Subcutaneous abdominal adipose tissue (tissue), 5 donors: ENCODE results near the gene TMEM259.
A peak's percentile ranks its signal among the peaks of the same experiment; 100 is the strongest.

Experiments
- H3K27ac ChIP-seq: one replicate; pipeline ENCODE4 v1.7.0; 2013; ENCODE audit warnings: low read depth, mild to moderate bottlenecking, inconsistent platforms, low read length, moderate library complexity
- H3K27me3 ChIP-seq, 5 donors: one replicate each; pipeline ENCODE4 v1.7.0; 2013; ENCODE audit warnings: low read length in 5 of 5, inconsistent platforms in 1 of 5; ENCODE audit not compliant: control insufficient read depth in 5 of 5, insufficient read depth in 4 of 5
- H3K36me3 ChIP-seq, 5 donors: one replicate each; pipeline ENCODE4 v1.7.0; 2013; ENCODE audit warnings: low read length in 5 of 5; ENCODE audit not compliant: control insufficient read depth in 5 of 5, insufficient read depth in 5 of 5
- H3K4me1 ChIP-seq, 5 donors: one replicate each; pipeline ENCODE4 v1.7.0; 2013; ENCODE audit warnings: low read length in 5 of 5, mild to moderate bottlenecking in 3 of 5, moderate library complexity in 1 of 5; ENCODE audit not compliant: control insufficient read depth in 5 of 5, insufficient read depth in 5 of 5
- H3K4me3 ChIP-seq, 5 donors: one replicate each; pipeline ENCODE4 v1.7.0; 2013; ENCODE audit warnings: low read length in 5 of 5, low read depth in 1 of 5
- H3K9ac ChIP-seq, 5 donors: one replicate each; pipeline ENCODE4 v1.7.0; 2013; ENCODE audit warnings: low read length in 5 of 5, mild to moderate bottlenecking in 4 of 5, moderate library complexity in 3 of 5
- H3K9me3 ChIP-seq, 5 donors: one replicate each; pipeline ENCODE4 v1.7.0; 2013; ENCODE audit warnings: low read length in 5 of 5; ENCODE audit not compliant: control insufficient read depth in 5 of 5
- donor health status: healthy.
- donor health status: healthy.
- donor health status: healthy.
- donor health status: healthy.
- donor health status: healthy.

The TMEM259 gene

DNA sequence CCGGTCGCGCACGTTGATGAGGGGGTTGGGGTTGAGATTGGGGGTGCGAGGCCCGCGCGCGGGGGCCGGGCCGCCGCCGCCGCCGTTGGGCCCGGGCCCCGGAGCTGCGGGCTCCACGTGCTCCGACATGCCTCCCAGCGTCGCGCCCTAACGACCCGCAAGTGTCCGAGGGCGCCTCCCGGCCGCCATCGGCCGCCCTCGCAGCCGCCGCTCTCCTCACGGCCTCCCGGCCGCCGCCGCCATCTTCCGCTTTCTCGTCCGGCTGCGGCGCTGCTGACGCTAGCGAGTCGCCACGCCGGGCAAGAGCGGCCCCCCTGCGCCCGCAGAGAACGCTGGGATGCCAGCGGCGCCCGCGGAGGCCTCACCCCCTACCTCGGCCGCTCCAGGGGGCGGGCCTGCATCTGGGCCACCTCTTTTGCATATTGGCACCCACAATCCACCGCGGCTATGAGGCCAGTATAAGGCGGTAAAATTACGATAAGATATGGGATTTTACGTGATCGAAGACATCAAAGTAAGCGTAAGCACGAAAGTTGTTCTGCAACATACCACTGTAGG is at the start of gene TMEM259:
TMEM259 (minus strand) TSS at position 256 of the 558 bp plus-strand sequence; CDS start at position 129, 127 bp downstream.
- Histone ChIP-seq H3K27ac (peak within 1 kb of the TSS; percentile 90), H3K36me3 (no peaks in the 10 kb centered on the region), H3K27me3 (no peaks in the 10 kb centered on the region), H3K9ac (peak within 1 kb of the TSS; percentile 63 to 96 (median 94)), H3K4me1 (peaks cover 13 to 55% (median 48%) of the 10 kb centered on the region in 5 donors), H3K4me3 (peak within 1 kb of the TSS; percentile 80 to 94 (median 89)), H3K9me3 (no peaks in the 10 kb centered on the region)

DNA sequence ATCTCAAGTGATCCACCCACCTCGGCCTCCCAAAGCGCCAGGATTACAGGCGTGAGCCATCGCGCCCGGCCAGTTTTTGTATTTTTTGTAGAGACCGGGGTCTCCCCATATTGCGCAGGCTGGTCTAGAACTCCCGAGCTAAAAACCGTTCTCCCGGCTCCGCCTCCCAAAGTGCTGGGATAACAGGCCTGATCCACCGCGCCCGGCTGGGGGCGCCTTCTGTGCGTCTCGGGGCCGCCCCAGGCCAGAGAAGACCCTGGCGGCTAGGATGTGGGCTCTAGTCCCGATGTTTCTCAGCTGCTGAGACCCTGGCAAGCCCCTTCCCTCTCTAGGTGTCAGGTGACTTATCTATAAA is 49.6 kb upstream of the TMEM259 start:
- peaks cover 0 to 66% (median 47%) of the 10 kb centered on the region in 5 donors for H3K4me1 ChIP-seq

DNA sequence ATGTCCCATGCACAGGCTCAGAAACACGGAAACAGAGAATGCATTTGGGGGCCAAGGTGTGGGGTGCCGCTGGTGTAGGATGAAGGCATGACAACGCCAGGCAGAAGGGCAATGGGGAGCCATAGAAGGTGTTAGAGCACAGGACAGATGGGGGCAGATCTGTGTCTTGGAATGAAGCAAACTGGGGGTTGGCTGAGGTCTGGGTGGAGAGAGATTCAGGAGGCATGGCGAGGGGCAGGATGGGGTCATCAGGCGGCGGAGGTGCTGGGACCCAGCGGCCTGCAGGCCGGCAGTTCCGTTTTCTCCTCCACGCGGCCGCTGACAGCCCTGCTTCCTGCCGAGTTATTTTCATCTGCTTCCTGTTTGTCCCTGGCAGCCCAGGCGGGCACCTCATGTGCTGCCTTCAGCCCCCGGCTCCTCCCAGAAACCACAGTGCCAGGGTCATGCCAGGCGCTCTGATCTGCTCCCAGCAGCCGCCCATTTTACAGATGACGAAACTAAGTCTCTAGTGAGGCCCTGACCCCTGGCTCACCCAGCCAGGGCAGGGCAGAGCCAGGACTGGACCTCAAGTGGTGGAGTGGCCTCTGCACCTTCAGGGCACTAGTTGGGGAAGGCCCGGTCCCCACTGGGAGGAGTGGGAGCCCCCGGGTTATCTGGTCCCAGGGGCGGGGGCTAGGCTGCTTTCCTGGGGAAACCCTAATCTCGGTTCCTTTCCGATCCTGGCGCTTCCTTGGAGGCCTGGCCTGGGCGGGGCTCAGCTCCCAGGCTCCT is 48.3 kb upstream of the TMEM259 start:
- Histone ChIP-seq H3K9ac (peak overlapping the region in 1 of 5 donors; percentile 55), H3K4me1 (peaks cover 0 to 66% (median 51%) of the 10 kb centered on the region in 5 donors), H3K9me3 (no peaks in the 10 kb centered on the region), H3K36me3 (peaks cover 0 to 12% (median 0%) of the 10 kb centered on the region in 5 donors), H3K27me3 (peaks cover 0 to 42% (median 6%) of the 10 kb centered on the region in 5 donors), H3K4me3 (peak overlapping the region; percentile 19 to 67 (median 55)), H3K27ac (no peak overlapping the region)

More for the DNA sequence above, 49.6 kb upstream of the TMEM259 start:
- Histone ChIP-seq H3K9ac (no peak overlapping the region), H3K27me3 (peaks cover 0 to 37% (median 6%) of the 10 kb centered on the region in 5 donors), H3K9me3 (no peaks in the 10 kb centered on the region), H3K36me3 (peaks cover 0 to 12% (median 0%) of the 10 kb centered on the region in 5 donors), H3K4me3 (no peak overlapping the region), H3K27ac (no peak overlapping the region)

DNA sequence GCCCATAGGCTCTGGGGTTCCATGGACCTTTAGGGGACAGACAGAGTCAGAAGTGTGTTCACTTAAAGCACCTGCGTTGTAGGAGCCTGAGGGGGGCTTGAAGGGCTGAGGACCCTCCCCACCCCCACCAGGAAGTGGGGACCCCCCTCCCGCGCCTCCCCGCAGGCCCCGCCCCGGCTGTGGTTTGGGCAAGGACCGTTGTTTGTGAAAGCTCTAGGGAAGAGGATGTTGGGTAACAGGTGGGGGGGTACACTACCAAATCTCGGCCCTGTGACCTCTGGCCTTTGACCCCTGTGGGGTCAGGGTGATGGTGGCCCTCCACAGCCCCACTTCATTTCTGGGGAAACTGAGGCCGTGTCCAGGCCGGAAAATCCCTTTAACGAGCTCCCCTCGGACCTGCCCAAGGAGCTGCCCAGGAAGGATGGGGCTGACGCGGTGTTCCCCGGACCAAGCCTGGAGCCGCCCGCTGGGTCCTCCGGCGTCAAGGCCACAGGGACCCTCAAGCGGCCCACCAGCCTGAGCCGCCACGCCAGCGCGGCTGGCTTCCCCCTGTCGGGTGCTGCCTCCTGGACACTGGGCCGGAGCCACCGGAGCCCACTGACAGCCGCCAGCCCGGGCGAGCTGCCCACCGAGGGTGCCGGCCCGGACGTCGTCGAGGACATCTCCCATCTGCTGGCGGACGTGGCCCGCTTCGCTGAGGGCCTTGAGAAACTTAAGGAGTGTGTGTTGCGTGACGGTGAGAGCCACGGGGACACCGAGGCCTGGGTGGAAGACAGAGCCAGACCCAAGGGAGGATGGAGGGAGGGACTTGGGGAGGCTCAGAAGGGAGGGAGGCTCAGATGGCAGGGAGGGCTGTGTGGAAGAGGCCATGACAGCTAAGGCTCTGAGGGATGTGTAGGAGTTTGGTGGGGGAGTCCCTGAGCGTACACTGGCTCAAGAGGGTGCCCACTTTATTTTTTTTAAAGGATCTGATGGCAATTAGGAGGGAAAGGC is 47.4 kb upstream of the TMEM259 start:
- peaks cover 0 to 60% (median 45%) of the 10 kb centered on the region in 5 donors for H3K4me1 ChIP-seq

DNA sequence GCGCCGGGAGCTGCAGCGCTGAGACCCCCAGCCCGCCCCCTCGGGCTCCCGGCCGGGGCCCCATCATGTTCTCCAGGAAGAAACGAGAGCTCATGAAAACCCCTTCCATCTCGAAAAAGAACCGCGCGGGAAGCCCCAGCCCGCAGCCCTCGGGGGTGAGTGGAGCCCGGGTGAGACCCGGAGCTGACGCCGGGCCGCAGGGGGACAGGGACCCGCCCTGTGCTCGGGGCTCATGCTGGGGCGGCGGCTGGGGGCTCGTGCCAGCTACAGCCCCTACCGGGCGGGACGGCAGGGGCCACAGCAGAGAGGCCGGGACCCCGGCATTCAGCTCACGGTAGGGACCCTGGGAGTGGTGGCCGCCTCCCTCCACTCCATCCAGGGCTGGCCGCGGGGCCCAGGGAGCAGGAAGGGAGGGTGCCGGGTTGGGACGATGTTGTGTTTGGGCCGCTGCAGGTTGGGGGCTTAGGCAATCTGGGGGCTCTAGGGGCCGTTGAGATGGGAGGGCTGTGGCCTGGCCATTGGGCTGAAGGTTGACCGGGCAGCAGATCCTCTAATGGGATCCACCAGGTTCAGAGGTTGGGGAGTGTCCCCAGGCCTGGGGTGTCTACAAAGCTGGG is 46.5 kb upstream of the TMEM259 start:
- H3K9me3 ChIP-seq: no peaks in the 10 kb centered on the region
- H3K4me3 ChIP-seq: peak overlapping the region in 4 of 5 donors; percentile 11 to 67 (median 48)
- no peak overlapping the region for H3K27ac ChIP-seq
- H3K27me3 ChIP-seq: peaks cover 0 to 49% (median 6%) of the 10 kb centered on the region in 5 donors
- peaks cover 0 to 60% (median 45%) of the 10 kb centered on the region in 5 donors for H3K4me1 ChIP-seq
- H3K36me3 ChIP-seq: no peaks in the 10 kb centered on the region
- peak overlapping the region in 4 of 5 donors; percentile 35 to 62 (median 52) for H3K9ac ChIP-seq

More for the DNA sequence above, 47.4 kb upstream of the TMEM259 start:
- no peaks in the 10 kb centered on the region for H3K9me3 ChIP-seq
- peak overlapping the region in 2 of 5 donors; percentile 25 to 53 for H3K9ac ChIP-seq
- no peak overlapping the region for H3K27ac ChIP-seq
- peaks cover 0 to 49% (median 6%) of the 10 kb centered on the region in 5 donors for H3K27me3 ChIP-seq
- peak overlapping the region; percentile 19 to 67 (median 55) for H3K4me3 ChIP-seq
- peaks cover 0 to 4% (median 0%) of the 10 kb centered on the region in 5 donors for H3K36me3 ChIP-seq

DNA sequence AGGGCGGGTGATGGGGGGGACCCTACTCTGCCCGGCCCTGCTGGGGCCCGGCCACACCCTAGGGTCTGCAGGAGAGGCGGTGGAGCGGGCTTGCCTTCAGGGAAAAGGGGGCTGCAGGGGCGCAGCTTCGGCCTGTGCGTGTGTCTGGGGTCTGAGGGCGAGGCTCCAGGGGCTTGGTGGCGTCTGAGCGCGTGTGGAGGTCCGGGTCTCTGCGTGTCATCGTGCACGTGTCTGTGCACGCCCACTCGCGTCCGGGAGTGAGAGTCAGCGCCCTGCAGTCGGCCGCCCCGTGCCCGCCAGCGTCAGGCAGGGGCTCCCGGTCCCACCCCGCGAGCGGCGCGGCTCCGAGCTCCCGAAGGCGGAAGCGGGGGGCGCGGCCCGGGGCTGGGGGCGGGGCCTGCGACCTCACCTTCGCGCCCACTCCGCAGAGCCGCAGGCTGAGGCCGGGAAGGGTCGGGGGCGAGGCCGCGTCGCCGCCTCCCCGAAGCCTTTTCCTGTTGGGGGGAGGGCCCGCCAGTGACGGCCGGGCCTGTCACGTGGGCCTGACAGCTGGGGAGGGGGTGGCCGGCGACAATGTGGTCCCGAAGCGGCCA is 45.9 kb upstream of the TMEM259 start, which contains the start of gene ARHGAP45:
ARHGAP45 (plus strand) TSS at position 420 of the 593 bp plus-strand sequence. CDS start 239 bp downstream, outside the sequence.
- H3K4me3 ChIP-seq: peak within 1 kb of the TSS in 4 of 5 donors; percentile 11 to 67 (median 48)
- peaks cover 0 to 49% (median 6%) of the 10 kb centered on the region in 5 donors for H3K27me3 ChIP-seq
- H3K27ac ChIP-seq: no peak within 1 kb of the TSS
- peak within 1 kb of the TSS in 4 of 5 donors; percentile 35 to 62 (median 52) for H3K9ac ChIP-seq
- H3K9me3 ChIP-seq: no peaks in the 10 kb centered on the region
- peaks cover 0 to 60% (median 45%) of the 10 kb centered on the region in 5 donors for H3K4me1 ChIP-seq
- H3K36me3 ChIP-seq: peaks cover 0 to under 1% (median 0%) of the 10 kb centered on the region in 5 donors

DNA sequence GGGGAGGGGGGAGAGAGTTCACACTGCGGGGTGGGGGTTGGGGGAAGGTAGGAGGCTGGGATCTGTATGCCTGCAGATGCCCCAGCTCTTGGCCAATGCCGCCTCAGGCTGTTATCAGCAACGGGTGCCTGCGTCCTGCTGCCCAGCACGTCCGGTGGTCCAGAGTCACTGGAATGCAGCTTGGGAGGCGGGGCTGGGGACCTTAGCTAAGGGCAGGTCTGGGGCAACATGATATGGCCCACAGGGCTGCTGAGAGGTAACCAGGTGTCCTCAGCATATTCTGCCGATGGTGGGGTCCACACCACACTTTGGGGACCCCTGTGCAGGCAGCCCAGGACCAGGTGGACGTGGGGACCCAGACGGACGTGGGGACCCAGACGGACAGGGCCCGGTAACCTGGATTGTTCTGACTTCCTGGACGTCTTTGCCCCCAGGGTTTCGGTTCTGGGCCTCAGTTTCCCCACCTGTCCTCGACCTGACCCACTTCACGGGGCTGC is 45.4 kb upstream of the TMEM259 start:
- Histone ChIP-seq H3K27me3 (peaks cover 0 to 49% (median 6%) of the 10 kb centered on the region in 5 donors), H3K4me3 (peak overlapping the region in 2 of 5 donors; percentile 55 to 67), H3K9me3 (no peaks in the 10 kb centered on the region), H3K27ac (no peak overlapping the region), H3K36me3 (peaks cover 0 to 3% (median 0%) of the 10 kb centered on the region in 5 donors), H3K4me1 (peaks cover 0 to 54% (median 45%) of the 10 kb centered on the region in 5 donors), H3K9ac (no peak overlapping the region)

DNA sequence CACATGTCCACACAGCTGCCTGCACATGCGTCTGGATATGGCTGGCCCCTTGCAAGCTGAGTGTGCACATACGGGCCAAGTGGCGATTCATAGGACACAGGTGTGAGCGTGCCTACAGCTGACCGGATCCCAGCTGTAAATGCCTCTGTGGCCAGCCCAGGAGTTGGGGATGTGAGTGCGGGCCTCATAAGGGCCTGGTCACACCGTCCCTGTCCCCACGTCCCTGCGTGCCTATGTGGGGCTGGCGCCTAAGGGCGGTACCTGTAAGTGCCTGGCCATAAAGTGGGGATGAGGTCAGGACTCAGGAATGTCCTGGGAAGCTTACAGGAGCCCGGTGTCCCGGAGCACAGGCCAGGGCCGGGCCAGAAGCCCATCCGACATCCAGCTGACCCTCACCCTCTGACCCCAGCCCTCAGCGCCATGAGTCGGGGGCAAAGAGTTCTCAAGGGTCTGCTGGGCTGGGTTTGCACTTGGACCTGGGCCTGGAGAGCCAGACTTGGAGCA is 44.7 kb upstream of the TMEM259 start:
- Histone ChIP-seq H3K9ac (no peak overlapping the region), H3K9me3 (peaks cover 0 to under 1% (median 0%) of the 10 kb centered on the region in 5 donors), H3K4me1 (peaks cover 0 to 50% (median 42%) of the 10 kb centered on the region in 5 donors), H3K27ac (no peak overlapping the region), H3K4me3 (no peak overlapping the region), H3K27me3 (peaks cover 0 to 45% (median 2%) of the 10 kb centered on the region in 5 donors), H3K36me3 (peaks cover 0 to 3% (median 0%) of the 10 kb centered on the region in 5 donors)
